GM21825 (cell line): ENCODE results near the gene MRPS31.
"Not testable (repeated sequence)": the region's sequence is repeated elsewhere in the genome, so short reads cannot be mapped to it uniquely, and the experiment has no call there.

ENCODE experiments used
- ATAC-seq: cut with Tn5 transposase; IDR thresholded peaks from one replicate; pipeline ENCODE4 v1.9.1; 2021; ENCODE audit warnings: mild to moderate bottlenecking, moderate library complexity; ENCODE audit not compliant: unreplicated experiment

Gene MRPS31

DNA sequence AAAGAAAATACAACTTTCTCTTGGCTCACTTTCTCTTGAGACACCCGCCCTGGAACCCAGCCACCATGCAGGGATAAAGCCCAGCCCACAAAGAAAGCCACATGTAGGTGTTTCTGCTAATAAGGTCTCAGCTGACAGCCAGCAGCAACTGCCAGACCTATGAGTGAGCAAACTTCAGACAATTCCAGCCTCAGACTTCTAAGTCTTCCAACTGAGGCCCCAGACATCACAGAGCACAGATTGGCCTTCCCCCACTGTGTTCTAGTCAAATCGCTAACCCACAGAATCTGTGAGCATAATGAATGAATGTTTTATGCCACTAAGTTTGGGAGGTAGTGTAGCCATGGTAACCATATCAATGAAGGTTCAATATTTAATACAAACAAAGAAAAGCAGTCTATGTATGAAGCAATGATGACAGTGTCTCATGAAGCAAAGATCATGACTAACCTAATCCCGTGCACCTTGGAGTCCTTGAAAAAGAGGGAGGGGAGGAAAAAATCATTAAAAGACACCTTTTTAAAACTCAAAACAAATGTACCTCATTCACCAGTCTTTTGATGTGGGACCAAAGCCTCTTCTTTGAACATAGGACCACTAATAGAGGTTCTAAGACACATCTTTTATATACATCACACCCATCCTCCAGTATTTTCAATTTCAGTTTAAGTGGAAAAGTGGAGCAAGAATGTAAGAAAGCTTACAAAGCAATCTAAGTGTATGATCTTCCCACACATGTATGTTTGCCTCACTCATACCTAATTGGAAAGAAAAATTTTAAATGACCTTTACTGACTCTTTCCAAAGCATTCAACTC, 6.2 kb downstream of the MRPS31 start:
- no peak for ATAC-seq

DNA sequence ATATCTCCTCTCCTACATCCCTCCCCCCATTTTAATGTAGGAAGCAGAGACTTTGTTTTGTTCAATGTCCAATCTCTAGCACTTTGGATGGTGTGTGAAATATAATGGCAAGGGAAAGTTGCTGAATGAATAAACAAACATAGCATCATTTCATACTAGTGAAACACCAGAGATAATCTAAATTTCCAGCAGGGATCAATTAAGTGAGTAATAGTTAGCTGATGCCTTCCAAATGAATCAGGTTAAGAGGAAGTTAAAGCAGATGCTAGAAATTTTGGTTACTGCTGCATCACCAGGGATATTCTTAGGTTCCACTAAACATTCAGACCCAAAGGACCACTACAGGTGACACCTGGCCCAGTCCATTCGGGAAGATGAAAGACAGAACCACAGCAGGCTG, 8.1 kb downstream of the MRPS31 start:
- ATAC-seq = no peak

DNA sequence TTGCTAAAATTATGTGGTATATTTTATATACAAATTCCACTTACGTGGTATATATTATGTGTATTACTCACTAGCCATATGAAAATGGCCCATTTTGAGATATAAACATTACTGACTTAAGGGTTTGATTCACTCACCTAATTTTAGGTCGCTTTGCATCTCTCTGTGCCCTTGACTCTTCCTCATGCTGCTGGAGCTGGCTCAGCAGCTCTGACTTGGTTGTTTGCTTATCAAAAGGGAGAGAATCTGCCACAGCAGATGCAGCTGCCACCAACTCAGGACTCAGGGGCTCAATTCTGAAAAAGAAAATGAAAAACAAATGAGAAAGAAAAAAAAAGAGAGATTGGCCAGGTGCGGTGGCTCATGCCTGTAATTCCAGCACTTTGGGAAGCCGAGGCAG, 12.2 kb downstream of the MRPS31 start:
- ATAC-seq = no peak

DNA sequence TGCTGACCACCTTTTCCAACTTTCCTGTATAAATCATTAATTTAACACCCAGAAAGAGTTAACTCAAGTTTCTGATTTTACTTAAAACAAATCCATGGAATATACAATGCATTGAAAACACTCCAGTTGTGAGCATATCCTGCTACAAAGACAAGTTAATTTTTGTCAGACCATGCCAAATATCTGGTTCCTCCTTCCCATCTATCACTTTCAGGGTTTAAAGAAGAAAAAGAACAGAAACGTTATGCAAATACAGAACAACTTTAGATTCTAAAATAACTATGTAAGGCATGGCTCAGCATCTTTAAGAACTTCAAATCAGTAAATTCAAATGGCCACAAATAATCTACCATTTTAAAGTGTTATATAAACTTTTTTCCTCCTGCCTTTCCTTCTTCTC, 14.9 kb downstream of the MRPS31 start:
- peak; percentile 64 for ATAC-seq

DNA sequence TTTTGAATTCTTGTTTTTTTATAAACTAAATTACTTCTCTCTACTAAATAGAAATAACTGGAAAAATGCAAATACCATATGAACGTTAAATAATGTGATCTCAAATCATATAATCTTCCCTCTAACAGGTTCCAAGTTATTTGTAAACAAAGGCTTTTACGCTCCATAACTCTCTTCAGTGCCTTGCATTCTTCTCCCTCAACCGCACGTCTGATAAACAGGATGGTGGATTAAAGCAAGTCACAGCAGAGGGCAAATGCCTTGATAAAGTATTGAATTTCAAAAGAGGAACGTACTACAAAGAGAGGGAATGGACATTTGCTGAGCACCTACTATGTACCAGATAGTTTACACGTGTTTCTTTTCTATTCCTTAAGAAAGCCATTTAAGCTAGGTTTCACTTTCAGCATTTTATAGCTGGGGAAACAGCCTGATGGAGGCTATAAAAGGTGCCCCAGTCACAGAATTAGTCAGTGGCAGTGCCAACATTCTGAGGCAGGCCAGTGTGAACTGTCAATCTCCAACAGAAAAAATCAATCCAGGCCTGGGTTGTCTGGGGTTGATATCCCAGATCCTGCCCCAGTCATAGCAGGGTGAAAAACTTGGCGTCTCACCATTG, 15.8 kb downstream of the MRPS31 start:
- no peak for ATAC-seq

DNA sequence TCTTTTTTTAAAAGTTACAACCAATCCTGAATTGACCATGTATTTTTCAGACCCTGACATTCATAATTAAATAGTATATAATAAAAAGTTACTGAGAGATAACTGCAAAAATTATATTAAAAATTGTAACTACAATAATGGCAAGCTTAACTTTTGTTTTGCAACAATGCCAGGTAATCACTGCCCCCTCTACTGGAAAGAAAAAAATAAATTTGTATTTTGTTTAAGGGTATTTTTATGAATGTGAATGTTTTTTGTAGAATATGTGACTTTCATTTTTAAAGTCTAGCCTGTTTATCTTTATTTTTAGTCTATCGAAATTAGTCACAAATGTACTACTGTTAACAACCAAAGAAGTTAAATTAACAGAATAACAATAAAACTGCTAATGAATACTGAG, 21.7 kb downstream of the MRPS31 start:
- ATAC-seq = no peak

DNA sequence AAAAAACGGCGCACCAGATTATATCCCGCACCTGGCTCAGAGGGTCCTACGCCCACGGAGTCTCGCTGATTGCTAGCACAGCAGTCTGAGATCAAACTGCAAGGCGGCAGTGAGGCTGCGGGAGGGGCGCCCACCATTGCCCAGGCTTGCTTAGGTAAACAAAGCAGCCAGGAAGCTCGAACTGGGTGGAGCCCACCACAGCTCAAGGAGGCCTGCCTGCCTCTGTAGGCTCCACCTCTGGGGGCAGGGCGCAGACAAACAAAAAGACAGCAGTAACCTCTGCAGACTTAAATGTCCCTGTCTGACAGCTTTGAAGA, 35.8 kb downstream of the MRPS31 start:
- ATAC-seq = not testable (repeated sequence)

DNA sequence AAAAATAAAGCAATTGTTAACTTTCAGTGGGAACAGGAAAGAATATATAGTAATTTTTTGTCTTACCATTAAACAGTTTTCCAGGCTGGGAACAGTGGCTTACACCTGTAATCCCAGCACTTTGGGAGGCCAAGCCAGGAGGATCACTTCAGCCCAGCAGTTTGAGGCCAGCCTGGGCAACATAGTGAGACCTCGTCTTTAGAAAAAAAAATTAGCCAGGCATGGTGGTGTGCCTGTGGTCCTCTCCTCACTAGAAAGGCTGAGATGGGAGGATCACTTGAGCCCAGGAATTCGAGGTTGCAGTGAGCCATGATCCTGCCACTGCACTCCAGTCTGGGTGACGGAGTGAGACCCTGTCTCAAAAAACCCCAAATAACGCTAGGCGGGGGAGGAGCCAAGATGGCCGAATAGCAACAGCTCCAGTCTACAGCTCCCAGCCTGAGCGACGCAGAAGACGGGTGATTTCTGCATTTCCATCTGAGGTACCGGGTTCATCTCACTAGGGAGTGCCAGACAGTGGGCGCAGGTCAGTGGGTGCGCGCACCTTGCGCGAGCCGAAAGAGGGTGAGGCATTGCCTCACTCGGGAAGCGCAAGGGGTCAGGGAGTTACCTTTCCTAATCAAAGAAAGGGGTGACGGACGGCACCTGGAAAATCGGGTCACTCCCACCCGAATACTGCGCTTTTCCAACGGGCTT, 36.3 kb downstream of the MRPS31 start:
- ATAC-seq = not testable (repeated sequence)

DNA sequence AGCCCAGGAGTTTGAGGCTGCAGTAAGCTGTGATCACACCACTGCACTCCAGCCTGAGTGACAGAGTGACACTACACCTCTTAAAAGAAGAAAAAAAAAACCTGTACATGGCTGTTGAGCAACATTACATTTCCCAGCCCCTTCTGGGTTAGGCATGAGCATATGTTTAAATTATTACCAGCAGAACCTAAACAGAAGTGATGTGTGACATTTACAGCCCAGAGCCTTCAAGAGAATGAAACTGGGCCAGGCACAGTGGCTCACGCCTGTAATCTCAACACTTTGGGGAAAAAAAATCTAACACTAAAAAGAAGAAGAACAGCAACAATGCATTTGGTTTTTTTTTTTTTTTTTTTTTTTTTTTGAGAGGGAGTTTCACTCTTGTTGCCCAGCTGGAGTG, 38.3 kb downstream of the MRPS31 start:
- ATAC-seq = no peak

DNA sequence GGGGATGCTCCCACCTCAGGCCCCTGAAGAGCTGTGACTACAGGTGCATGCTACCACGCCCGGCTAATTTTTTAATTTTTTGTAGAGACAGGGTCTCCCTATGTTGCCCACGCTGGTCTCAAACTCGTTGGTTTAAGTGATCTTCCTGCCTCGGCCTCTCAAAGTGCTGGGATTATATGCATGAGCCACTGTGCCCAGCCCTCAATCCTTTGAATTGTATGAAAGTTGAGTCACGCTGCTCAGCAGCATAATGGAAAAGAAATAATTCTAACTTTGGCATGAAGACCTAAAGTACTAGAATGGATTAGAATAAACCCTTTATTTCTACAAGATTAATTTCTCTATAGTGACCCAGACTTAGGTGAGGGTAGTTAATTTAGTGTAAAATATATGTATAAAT, 42.4 kb downstream of the MRPS31 start:
- no peak for ATAC-seq

DNA sequence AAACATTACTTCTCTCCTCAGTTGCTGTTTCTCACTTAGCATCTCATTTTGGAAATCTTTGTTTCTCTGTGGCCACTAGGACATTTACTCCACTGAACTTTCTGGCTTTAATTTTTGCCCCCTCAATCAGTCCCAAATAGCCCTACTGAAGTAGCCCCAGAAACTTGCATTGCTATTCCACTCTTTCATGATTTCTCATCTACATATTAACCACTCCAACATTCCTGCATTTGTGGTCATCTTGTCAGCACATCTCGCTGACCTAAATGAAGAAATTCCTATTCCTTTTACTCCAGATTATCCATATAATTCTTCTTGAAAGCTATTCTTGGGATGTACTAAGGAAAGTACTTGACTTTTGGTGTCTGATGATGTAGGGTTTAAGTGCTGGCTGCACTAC, 56.6 kb downstream of the MRPS31 start:
- not testable (repeated sequence) for ATAC-seq

DNA sequence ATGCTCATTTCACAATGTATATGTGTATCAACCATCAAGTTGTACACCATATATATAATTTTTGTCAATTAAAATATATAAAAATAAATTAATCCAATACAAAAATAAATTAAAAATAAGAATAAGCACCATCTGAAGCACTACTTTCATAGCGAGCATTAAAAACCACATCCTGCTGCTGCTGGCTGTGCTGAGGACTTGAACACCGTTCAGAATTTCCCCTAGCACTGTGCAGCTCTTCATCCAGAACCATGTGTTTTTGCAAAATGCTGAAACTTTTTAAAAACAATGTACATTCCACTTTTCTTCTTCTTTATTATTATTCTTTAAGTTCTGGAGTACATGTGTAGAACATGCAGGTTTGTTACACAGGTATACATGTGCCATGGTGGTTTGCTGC, 64.6 kb downstream of the MRPS31 start:
- no peak for ATAC-seq

DNA sequence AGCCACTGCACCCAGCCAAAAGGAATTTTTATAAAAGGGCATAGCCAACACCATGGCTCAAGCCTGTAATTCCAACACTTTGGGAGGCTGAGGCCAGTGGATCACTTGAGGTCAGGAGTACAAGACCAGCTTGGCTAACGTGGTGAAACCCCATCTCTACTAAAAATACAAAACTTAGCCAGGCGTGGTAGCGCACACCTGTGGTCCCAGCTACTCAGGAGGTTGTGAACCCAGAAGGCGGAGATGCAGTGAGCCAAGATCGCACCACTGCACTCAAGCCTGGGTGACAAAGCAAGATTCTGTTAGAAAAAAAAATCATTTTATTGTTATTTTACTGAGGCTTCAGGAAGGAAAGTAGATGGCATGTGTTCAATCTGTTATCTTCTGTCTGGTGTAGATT, 73.3 kb downstream of the MRPS31 start:
- ATAC-seq = peak; percentile 77

DNA sequence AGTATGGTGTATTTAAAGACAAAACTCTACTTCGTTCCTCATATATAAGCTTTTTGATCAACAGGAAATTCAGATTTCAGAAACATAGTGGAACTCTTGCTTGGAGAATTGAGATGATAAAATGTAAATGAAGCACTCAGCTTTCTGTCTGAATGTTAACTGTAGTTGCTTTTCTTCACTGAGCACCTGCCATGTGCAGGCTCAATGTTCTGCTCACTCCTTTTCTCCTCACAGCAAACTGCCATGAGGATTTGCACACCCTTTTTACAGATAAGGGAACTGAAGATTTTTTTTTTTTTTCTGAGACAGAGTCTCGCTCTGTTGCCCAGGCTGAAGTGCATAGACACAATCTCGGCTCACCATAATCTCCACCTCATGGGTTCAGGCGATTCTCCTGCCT, 76.6 kb downstream of the MRPS31 start:
- no peak for ATAC-seq

DNA sequence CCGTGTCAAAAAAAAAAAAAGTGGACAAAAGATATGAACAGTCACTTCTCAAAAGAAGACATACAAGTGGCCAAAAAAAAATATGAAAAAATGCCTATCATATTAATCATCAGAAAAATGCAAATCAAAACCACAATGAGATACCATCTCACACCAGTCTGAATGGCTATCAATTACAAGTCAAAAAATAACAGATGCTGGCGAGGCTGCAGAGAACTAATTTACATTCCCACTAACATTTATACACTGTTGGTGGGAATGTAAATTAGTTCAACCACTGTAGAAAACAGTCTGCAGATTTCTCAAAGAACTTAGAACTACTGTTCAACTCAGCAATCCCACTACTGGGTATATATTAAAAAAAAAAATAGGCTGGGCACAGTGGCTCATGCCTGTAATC, 78.0 kb downstream of the MRPS31 start:
- peak; percentile 50 for ATAC-seq

DNA sequence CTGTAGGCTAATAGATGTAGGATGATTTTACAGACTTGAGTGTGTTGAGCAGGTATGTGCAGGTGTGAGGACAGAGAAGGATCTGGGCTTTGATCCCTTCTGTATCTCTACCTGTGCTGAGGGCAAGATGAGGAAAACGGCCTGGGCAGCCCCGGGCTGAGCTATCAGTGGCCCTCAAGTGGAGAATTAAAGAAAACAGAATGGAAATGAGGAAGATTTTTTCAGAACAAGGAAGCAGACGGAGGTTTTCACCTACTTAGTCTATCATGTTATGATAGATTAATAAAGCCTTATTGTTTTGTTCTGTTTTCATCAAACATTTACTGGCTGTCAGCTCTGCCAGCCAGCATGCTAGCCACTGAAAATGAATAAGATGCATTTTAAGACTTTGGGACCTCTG, 82.2 kb downstream of the MRPS31 start:
- no peak for ATAC-seq

DNA sequence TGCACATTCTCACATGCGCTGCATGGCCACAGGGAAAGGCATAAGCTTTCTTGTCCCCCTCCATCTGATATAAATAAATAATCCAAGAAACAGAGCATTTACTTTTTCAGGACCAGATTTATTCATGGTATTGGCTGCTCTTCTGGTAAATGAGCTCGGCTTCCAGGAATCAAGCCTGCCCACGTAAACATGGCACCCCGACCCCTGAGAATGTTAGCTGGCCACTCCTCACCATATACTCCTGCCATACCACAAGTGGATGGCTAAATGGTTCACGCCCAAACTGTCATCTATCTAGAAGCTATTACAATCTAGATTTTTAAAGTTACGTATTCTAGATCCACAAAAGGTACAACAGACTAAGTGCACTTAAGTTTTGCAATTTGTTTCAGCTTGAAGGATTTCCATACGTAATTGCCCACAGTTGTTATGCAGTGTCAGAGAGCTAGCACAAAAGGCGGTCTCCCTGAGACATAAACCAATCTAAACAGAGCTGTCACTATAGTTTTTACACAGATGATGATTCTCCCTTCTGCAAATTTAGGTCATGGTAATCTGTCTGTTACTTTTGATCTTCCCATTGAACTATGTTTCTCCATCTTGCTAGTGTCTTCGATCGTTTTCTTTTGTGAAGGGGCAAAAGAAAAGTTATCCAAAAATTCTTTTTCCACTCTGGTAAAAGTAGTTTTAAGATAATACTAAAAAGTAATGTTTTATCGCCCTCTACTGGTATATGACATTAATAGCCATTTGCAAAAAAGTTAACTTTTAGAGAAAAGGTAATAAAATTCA, 88.3 kb downstream of the MRPS31 start:
- no peak for ATAC-seq

DNA sequence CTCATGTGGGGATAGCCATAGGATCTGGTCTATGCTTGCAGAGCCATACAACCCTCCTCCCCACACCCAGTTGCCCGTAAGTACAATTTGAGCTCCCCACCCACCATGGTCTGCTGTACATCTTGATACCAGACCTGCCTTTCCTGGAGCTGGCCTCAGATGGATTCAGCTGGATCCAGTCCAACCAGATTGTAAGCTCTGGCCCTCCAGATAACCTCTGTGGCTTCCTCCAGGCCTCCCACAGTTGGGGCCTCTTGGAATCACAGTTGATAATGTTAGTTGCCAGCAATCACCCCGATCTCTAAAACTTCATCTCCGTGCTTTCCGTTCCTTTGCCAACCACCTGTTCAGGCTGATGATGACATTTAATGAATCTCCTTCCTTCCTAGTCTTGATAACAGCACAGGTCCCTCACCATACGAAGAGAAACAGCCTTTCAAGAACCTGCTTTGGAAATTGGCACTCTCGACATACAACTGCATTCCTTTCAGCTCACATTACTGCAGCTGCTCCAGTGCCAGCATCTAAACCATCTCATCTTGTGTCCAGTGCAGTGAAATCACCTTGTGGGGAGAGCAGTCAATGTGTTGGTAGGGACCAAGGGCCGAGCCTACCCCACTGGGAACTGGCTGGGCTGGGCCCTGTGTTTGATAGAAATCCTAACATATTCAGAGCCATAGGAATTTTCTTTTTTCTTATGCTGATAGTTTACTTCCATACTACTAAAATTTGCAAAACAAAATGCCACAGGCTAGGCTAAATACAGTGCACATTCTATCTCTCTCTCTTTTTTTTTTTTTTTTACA, 89.4 kb downstream of the MRPS31 start:
- no peak for ATAC-seq

DNA sequence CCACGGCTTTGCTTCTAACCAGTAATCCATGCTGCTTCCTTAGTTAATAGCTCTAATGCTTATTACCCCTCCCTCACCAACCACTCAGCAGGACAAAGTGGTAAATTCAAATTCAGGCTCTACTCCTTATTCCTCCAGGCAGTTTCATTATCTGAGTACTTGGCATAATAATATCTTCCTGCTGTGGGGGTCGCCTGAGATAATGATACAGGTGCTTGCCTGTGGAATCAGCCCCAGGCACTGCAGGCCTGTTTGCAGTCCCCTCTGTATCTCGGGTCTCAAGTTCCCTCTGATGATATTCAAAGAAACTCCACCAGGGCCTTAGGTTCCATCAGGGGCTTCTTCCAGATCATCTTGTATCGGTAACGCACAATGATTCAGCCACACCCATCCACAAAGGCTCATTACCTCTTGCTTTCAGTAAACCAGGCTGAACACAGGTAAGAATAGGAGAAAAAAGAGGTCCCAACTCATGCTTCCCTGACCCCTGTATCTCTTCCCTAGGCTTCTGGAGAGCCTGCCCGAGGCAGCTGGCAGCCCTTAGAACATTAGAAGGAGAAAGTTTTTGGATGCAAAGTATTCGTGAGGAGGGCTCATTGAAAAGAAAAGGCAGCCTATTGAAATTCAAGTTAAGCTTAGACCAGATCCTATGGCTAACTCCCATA, 90.2 kb downstream of the MRPS31 start:
- ATAC-seq = no peak

DNA sequence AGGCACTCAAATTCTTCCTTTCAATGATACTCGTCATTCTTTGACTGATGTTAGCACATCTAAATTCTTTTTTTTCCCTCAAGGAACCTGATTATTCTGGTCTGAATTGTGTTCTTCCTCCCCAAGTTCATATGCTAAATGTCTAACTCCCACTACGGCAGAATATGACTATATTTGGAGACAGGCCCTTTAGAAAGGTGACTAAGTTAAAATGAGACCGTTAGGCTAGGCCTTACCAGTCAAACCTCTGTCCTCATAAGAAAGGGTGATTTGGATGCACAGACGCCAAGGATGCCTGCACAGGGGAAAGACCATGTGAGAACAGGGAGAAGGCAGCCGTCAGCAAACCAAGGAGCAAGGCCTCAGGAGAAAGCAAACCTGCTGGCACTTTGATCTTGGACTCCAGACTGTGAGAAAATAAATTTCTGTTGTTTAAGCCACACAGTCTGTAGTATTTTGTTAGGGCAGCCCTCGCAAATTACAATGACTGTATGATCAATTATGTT, 91.5 kb downstream of the MRPS31 start:
- ATAC-seq = no peak
